Neural cell (in vitro differentiated cells): ENCODE results near the gene HLCS. TPM values are rescaled to one million over a fixed set of nuclear protein-coding genes. Genes with fewer than 3 reads are reported as not detected.

Experiments used
- H2AFZ ChIP-seq: fragments of 200-600, 300-800 bp; sonication (generic), shearing (Covaris generic); 2 replicates; pipeline ENCODE4 v1.6.0; 2014; ENCODE audit warnings: low read depth, mild to moderate bottlenecking, antibody characterized with exemption, low read length, moderate library complexity
- H3F3A ChIP-seq: fragments of 200-600 bp; shearing (Covaris generic); 2 replicates; pipeline ENCODE4 v1.6.1; 2016; ENCODE audit warnings: mild to moderate bottlenecking, moderate library complexity, mixed read lengths, antibody characterized with exemption, low read length; ENCODE audit not compliant: insufficient read depth, poor library complexity, severe bottlenecking
- H3K27ac ChIP-seq: fragments of 200-600, 300-800 bp; sonication (generic), shearing (Covaris generic); 2 replicates; pipeline ENCODE4 v1.5.1; 2014; ENCODE audit warnings: mild to moderate bottlenecking, low read length, moderate library complexity
- H3K27me3 ChIP-seq: fragments of 300-800, 200-600 bp; sonication (generic), shearing (Covaris generic); 2 replicates; pipeline ENCODE4 v1.6.0; 2014; ENCODE audit warnings: mild to moderate bottlenecking, low read depth, low read length, moderate library complexity; ENCODE audit not compliant: insufficient read depth
- H3K36me3 ChIP-seq: fragments of 300-800, 200-600 bp; sonication (generic), shearing (Covaris generic); 2 replicates; pipeline ENCODE4 v1.5.1; 2014; ENCODE audit warnings: mild to moderate bottlenecking, antibody characterized with exemption, low read length, moderate library complexity; ENCODE audit not compliant: insufficient read depth
- H3K4me2 ChIP-seq: fragments of 300-800, 200-600 bp; sonication (generic), shearing (Covaris generic); 2 replicates; pipeline ENCODE4 v1.6.0; 2014; ENCODE audit warnings: mild to moderate bottlenecking, low read length
- H3K4me3 ChIP-seq: fragments of 300-800, 200-600 bp; sonication (generic), shearing (Covaris generic); 2 replicates; pipeline ENCODE4 v1.5.1; 2014; ENCODE audit warnings: mild to moderate bottlenecking, low read length, moderate library complexity
- H3K79me2 ChIP-seq: fragments of 200-600 bp; shearing (Covaris generic); replicated peaks from 2 replicates; pipeline ENCODE4 v1.6.0; 2014; ENCODE audit warnings: mild to moderate bottlenecking, low read length, moderate library complexity; ENCODE audit not compliant: insufficient read depth
- H3K9ac ChIP-seq: fragments of 300-800, 200-600 bp; sonication (generic), shearing (Covaris generic); 2 replicates; pipeline ENCODE4 v1.6.1; 2016; ENCODE audit warnings: mild to moderate bottlenecking, low read length, mixed read lengths
- H3K9me2 ChIP-seq: fragments of 200-600 bp; shearing (Covaris generic); 2 replicates; pipeline ENCODE4 v1.6.1; 2016; ENCODE audit warnings: mild to moderate bottlenecking, low read length, mixed read lengths; ENCODE audit not compliant: insufficient read depth
- H3K9me3 ChIP-seq: fragments of 200-600, 300-800 bp; sonication (generic), shearing (Covaris generic); 2 replicates; pipeline ENCODE4 v1.6.1; 2016; ENCODE audit warnings: mild to moderate bottlenecking, mixed run types, low read length, moderate library complexity, mixed read lengths
- H4K20me1 ChIP-seq: fragments of 200-600 bp; shearing (Covaris generic); 2 replicates; pipeline ENCODE4 v1.6.1; 2016; ENCODE audit warnings: mild to moderate bottlenecking, mixed run types; ENCODE audit not compliant: insufficient read depth
- EP300 ChIP-seq: fragments of 450-650 bp; conservative IDR thresholded peaks from 2 replicates; pipeline ENCODE4 v1.6.1; 2014; ENCODE audit warnings: antibody characterized with exemption, mild to moderate bottlenecking, moderate library complexity; ENCODE audit not compliant: poor library complexity, severe bottlenecking
- EZH2 ChIP-seq: fragments of 200-600, 300-800 bp; shearing (Covaris generic), sonication (generic); IDR thresholded peaks from 2 replicates; pipeline ENCODE4 v1.6.1; 2014; ENCODE audit warnings: antibody characterized with exemption, low read length, borderline replicate concordance, mild to moderate bottlenecking; ENCODE audit not compliant: insufficient read depth, poor library complexity, severe bottlenecking
- MXI1 ChIP-seq: fragments of 450-650 bp; conservative IDR thresholded peaks from 2 replicates; pipeline ENCODE4 v1.6.1; 2014; ENCODE audit warnings: antibody characterized with exemption, mild to moderate bottlenecking; ENCODE audit not compliant: poor library complexity, severe bottlenecking
- POLR2AphosphoS5 ChIP-seq: IDR thresholded peaks from 2 replicates; pipeline ENCODE4 v1.6.1; 2012
- RAD21 ChIP-seq: fragments of 450-650 bp; conservative IDR thresholded peaks from 2 replicates; pipeline ENCODE4 v1.6.1; 2014; ENCODE audit warnings: antibody characterized with exemption, mild to moderate bottlenecking, moderate library complexity
- SMC3 ChIP-seq: fragments of 450-650 bp; conservative IDR thresholded peaks from 2 replicates; pipeline ENCODE4 v1.6.1; 2014; ENCODE audit warnings: antibody characterized with exemption, mild to moderate bottlenecking, moderate library complexity; ENCODE audit not compliant: poor library complexity
- TAF1 ChIP-seq: IDR thresholded peaks from 2 replicates; pipeline ENCODE4 v1.6.1; 2012; ENCODE audit warnings: low read depth
- polyA plus RNA-seq: library from polyadenylated mRNA; depleted of rRNA; stranded (reverse); fragments of >200 nt; gene quantifications from 2 replicates; pipeline ENCODE4 v1.2.3, GENCODE V29; 2014
- TF ChIP-seq, protein P1 (sequence below): IDR thresholded peaks from 2 replicates; pipeline ENCODE4 v1.6.1; 2012; ENCODE audit warnings: borderline replicate concordance
- TF ChIP-seq, protein P2 (sequence below): fragments of 450-650 bp; IDR thresholded peaks from 2 replicates; pipeline ENCODE4 v1.5.1; 2014; ENCODE audit warnings: antibody characterized with exemption, mild to moderate bottlenecking, moderate library complexity; ENCODE audit not compliant: poor library complexity, severe bottlenecking

Gene HLCS
- polyA plus RNA-seq, 1 donor from 2014 or later, result 12.1 TPM

GRCh38 chr21:36864974-36865373, 101.5 kb downstream of the HLCS start:
- Histone ChIP-seq H4K20me1 (no peaks in the 10 kb centered on the region), H3K9me2 (no peaks in the 10 kb centered on the region), H3K27me3 (no peaks in the 10 kb centered on the region), H3K27ac (no peak overlapping the region), H3K79me2 (no peaks in the 10 kb centered on the region), H3K4me3 (no peak overlapping the region), H3K9ac (no peak overlapping the region), H3K36me3 (no peaks in the 10 kb centered on the region), H3K4me2 (no peak overlapping the region), H3K9me3 (no peaks in the 10 kb centered on the region), H2AFZ (no peak overlapping the region), H3F3A (no peaks in the 10 kb centered on the region)
- no peak for TF ChIP-seq MXI1
- TF ChIP-seq POLR2AphosphoS5, result no peak
- TF ChIP-seq SMC3, result no peak
- TF ChIP-seq EP300, result no peak
- TF ChIP-seq TAF1, result no peak
- no peak for TF ChIP-seq EZH2
- TF ChIP-seq, protein P1, sequence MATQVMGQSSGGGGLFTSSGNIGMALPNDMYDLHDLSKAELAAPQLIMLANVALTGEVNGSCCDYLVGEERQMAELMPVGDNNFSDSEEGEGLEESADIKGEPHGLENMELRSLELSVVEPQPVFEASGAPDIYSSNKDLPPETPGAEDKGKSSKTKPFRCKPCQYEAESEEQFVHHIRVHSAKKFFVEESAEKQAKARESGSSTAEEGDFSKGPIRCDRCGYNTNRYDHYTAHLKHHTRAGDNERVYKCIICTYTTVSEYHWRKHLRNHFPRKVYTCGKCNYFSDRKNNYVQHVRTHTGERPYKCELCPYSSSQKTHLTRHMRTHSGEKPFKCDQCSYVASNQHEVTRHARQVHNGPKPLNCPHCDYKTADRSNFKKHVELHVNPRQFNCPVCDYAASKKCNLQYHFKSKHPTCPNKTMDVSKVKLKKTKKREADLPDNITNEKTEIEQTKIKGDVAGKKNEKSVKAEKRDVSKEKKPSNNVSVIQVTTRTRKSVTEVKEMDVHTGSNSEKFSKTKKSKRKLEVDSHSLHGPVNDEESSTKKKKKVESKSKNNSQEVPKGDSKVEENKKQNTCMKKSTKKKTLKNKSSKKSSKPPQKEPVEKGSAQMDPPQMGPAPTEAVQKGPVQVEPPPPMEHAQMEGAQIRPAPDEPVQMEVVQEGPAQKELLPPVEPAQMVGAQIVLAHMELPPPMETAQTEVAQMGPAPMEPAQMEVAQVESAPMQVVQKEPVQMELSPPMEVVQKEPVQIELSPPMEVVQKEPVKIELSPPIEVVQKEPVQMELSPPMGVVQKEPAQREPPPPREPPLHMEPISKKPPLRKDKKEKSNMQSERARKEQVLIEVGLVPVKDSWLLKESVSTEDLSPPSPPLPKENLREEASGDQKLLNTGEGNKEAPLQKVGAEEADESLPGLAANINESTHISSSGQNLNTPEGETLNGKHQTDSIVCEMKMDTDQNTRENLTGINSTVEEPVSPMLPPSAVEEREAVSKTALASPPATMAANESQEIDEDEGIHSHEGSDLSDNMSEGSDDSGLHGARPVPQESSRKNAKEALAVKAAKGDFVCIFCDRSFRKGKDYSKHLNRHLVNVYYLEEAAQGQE, result no peak
- TF ChIP-seq, protein P2, sequence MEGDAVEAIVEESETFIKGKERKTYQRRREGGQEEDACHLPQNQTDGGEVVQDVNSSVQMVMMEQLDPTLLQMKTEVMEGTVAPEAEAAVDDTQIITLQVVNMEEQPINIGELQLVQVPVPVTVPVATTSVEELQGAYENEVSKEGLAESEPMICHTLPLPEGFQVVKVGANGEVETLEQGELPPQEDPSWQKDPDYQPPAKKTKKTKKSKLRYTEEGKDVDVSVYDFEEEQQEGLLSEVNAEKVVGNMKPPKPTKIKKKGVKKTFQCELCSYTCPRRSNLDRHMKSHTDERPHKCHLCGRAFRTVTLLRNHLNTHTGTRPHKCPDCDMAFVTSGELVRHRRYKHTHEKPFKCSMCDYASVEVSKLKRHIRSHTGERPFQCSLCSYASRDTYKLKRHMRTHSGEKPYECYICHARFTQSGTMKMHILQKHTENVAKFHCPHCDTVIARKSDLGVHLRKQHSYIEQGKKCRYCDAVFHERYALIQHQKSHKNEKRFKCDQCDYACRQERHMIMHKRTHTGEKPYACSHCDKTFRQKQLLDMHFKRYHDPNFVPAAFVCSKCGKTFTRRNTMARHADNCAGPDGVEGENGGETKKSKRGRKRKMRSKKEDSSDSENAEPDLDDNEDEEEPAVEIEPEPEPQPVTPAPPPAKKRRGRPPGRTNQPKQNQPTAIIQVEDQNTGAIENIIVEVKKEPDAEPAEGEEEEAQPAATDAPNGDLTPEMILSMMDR, result no peak
- TF ChIP-seq RAD21, result no peak

DNA sequence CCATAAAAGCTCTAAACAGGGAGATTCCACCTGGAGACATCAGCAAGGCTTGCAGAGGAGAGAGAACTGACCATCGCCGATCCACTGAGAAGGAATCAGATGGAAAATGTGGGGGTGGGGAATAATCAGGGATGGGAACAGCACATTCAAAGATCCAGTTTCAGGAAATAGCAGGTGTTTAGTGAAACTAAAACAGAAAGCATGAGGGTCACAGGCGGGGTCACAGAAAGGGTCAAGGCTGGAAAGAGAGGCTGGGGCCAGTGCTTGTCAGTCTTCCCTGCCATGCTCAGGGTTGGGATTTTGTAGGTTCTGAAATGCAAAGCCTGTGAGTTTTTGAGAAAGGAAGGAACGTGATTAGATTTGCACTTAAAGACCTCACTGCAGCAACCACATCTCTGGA, 103.2 kb downstream of the HLCS start:
- no peaks in the 10 kb centered on the region for H3K79me2 ChIP-seq
- H3K9ac ChIP-seq, result no peak overlapping the region
- H3K36me3 ChIP-seq, result no peaks in the 10 kb centered on the region
- H2AFZ ChIP-seq, result no peak overlapping the region
- no peaks in the 10 kb centered on the region for H3F3A ChIP-seq
- H3K27me3 ChIP-seq, result no peaks in the 10 kb centered on the region
- H3K9me2 ChIP-seq, result no peaks in the 10 kb centered on the region
- no peak overlapping the region for H3K4me3 ChIP-seq
- H3K27ac ChIP-seq, result no peak overlapping the region
- TF ChIP-seq POLR2AphosphoS5 (no peak), MXI1 (no peak), RAD21 (no peak)
- no peaks in the 10 kb centered on the region for H4K20me1 ChIP-seq
- no peaks in the 10 kb centered on the region for H3K9me3 ChIP-seq
- H3K4me2 ChIP-seq, result no peak overlapping the region
